IMR-90 (cell line): ENCODE data around the gene ERMP1. TPM values are rescaled to one million over a fixed set of nuclear protein-coding genes. Genes with fewer than 3 reads are reported as not detected.

Experiments
- ATAC-seq: fragments of 200-7000 bp; cut with Tn5 transposase; 2 replicates; pipeline ENCODE4 v1.9.1; 2020; ENCODE audit warnings: low read depth, mild to moderate bottlenecking, moderate library complexity
- BruUV-seq: library from RNA; stranded (reverse); fragments of 400-500 nt; replicated peaks from 2 replicates; lab custom pipeline; 2021; lab: Mats Ljungman, UMichigan
- CTCF ChIA-PET: fragments of 300-600 bp; formaldehyde crosslinking; extraction: SDS; loops from one replicate; lab custom pipeline; 2021; ENCODE audit warnings: antibody characterized with exemption; lab: Yijun Ruan, JAX
- POLR2A ChIA-PET: fragments of 300-600 bp; sonication (Branson Sonifier 250); formaldehyde crosslinking; loops from one replicate; lab custom pipeline; 2022; ENCODE audit warnings: antibody characterized with exemption; ENCODE audit not compliant: unreplicated experiment; lab: Charles Lee
- DNase-seq: peaks from one replicate; pipeline ENCODE4 v3.0.0; 2013
- H2AFZ ChIP-seq: replicated peaks from 2 replicates; pipeline ENCODE3; 2013; ENCODE audit warnings: low read length, mild to moderate bottlenecking; ENCODE audit not compliant: poor library complexity
- H2AK5ac ChIP-seq: 2 replicates; pipeline ENCODE4 v1.6.1; 2013; ENCODE audit warnings: low read depth, low read length, inconsistent platforms
- H2AK9ac ChIP-seq: replicated peaks from 2 replicates; pipeline ENCODE3; 2013; ENCODE audit warnings: mild to moderate bottlenecking, low read depth, low read length, moderate library complexity; ENCODE audit not compliant: poor library complexity
- H2BK120ac ChIP-seq: 2 replicates; pipeline ENCODE4 v1.6.1; 2013; ENCODE audit warnings: low read depth, low read length, inconsistent platforms
- H2BK15ac ChIP-seq: 3 replicates; pipeline ENCODE4 v1.6.1; 2013; ENCODE audit warnings: low read depth, low read length, inconsistent platforms
- H2BK20ac ChIP-seq: 2 replicates; pipeline ENCODE4 v1.6.1; 2013; ENCODE audit warnings: low read depth, mild to moderate bottlenecking, inconsistent platforms, low read length, moderate library complexity
- H2BK5ac ChIP-seq: 2 replicates; pipeline ENCODE4 v1.6.1; 2013; ENCODE audit warnings: mild to moderate bottlenecking, low read depth, low read length, inconsistent platforms; ENCODE audit not compliant: poor library complexity, severe bottlenecking
- H3K14ac ChIP-seq: replicated peaks from 2 replicates; pipeline ENCODE4 v1.6.1; 2013; ENCODE audit warnings: low read depth, low read length, inconsistent platforms
- H3K18ac ChIP-seq: 2 replicates; pipeline ENCODE4 v1.6.1; 2013; ENCODE audit warnings: low read depth, low read length, control low read depth
- H3K23ac ChIP-seq: 2 replicates; pipeline ENCODE4 v1.6.1; 2013; ENCODE audit warnings: low read depth, low read length, inconsistent platforms
- H3K27ac ChIP-seq: 2 replicates; pipeline ENCODE4 v1.5.1; 2013; ENCODE audit warnings: mild to moderate bottlenecking, control low read depth, low read length; ENCODE audit not compliant: insufficient read depth
- H3K27me3 ChIP-seq: 2 replicates; pipeline ENCODE4 v1.6.1; 2013; ENCODE audit warnings: low read length; ENCODE audit not compliant: control insufficient read depth, insufficient read depth
- H3K36me3 ChIP-seq: 2 replicates; pipeline ENCODE4 v1.6.1; 2013; ENCODE audit warnings: low read length, mixed read lengths; ENCODE audit not compliant: control insufficient read depth, insufficient read depth
- H3K4ac ChIP-seq: 2 replicates; pipeline ENCODE4 v1.6.1; 2013; ENCODE audit warnings: low read depth, low read length, inconsistent platforms
- H3K4me1 ChIP-seq: 2 replicates; pipeline ENCODE4 v1.6.1; 2013; ENCODE audit warnings: low read length, mixed read lengths; ENCODE audit not compliant: control insufficient read depth, insufficient read depth
- H3K4me2 ChIP-seq: 2 replicates; pipeline ENCODE4 v1.6.1; 2013; ENCODE audit warnings: low read depth, mild to moderate bottlenecking, control low read depth, low read length, moderate library complexity
- H3K4me3 ChIP-seq: 2 replicates; pipeline ENCODE4 v1.5.1; 2013; ENCODE audit warnings: low read depth, mild to moderate bottlenecking, control low read depth, low read length, moderate library complexity; ENCODE audit not compliant: insufficient read depth
- H3K56ac ChIP-seq: 2 replicates; pipeline ENCODE4 v1.6.1; 2013; ENCODE audit warnings: low read length, inconsistent platforms; ENCODE audit not compliant: insufficient read depth; ENCODE audit errors: extremely low read depth
- H3K79me1 ChIP-seq, 2 experiments: 2 replicates each; pipeline ENCODE4 v1.6.1; 2013; ENCODE audit warnings: low read length in 2 of 2, inconsistent platforms in 1 of 2, low read depth in 1 of 2
- H3K9ac ChIP-seq: 2 replicates; pipeline ENCODE4 v1.6.1; 2013; ENCODE audit warnings: low read depth, low read length, control low read depth
- H3K9me1 ChIP-seq: 2 replicates; pipeline ENCODE4 v1.6.1; 2013; ENCODE audit warnings: low read length, inconsistent platforms; ENCODE audit not compliant: insufficient read depth
- H3K9me3 ChIP-seq: 2 replicates; pipeline ENCODE4 v1.6.1; 2013; ENCODE audit warnings: low read length; ENCODE audit not compliant: control insufficient read depth, insufficient read depth
- H4K20me1 ChIP-seq: 2 replicates; pipeline ENCODE4 v1.6.1; 2013; ENCODE audit warnings: low read length, inconsistent platforms; ENCODE audit not compliant: insufficient read depth
- H4K5ac ChIP-seq: 2 replicates; pipeline ENCODE4 v1.6.1; 2013; ENCODE audit warnings: mild to moderate bottlenecking, low read depth, low read length, control low read depth
- H4K8ac ChIP-seq, 2 experiments: 2 replicates each; pipeline ENCODE4 v1.6.1; 2013; ENCODE audit warnings: low read depth in 2 of 2, low read length in 2 of 2, control low read depth in 1 of 2, inconsistent platforms in 1 of 2
- H4K91ac ChIP-seq: 2 replicates; pipeline ENCODE4 v1.6.1; 2013; ENCODE audit warnings: low read depth, low read length, inconsistent platforms; ENCODE audit not compliant: insufficient read depth
- BHLHE40 ChIP-seq: fragments of 150-350 bp; IDR thresholded peaks from 2 replicates; pipeline ENCODE4 v1.6.1; 2016; ENCODE audit warnings: mild to moderate bottlenecking, low read depth, low read length
- ELK1 ChIP-seq: fragments of 150-350 bp; IDR thresholded peaks from 2 replicates; pipeline ENCODE4 v1.6.1; 2016; ENCODE audit warnings: low read depth, mild to moderate bottlenecking, low read length, moderate library complexity, borderline replicate concordance
- POLR2A ChIP-seq: IDR thresholded peaks from 2 replicates; pipeline ENCODE4 v1.6.1; 2012; ENCODE audit warnings: mild to moderate bottlenecking, low read depth, low read length
- RFX5 ChIP-seq: IDR thresholded peaks from 2 replicates; pipeline ENCODE4 v1.8.0; 2012; ENCODE audit warnings: low read depth, mild to moderate bottlenecking, low read length, moderate library complexity
- WGBS, 2 experiments: methylation state at CpG; one replicate each; pipeline versions ENCODE4 v1.1.5 to v1.1.7; 2013; ENCODE audit warnings: missing lambda C conversion rate in 2 of 2; ENCODE audit not compliant: insufficient read length in 1 of 2; ENCODE audit errors: extremely low coverage in 2 of 2; 5-methylcytosine and 5-hydroxymethylcytosine counted together
- dilution Hi-C: fragments of 300-500 bp; cut with HindIII; formaldehyde crosslinking; loops from one replicate; pipeline ENCODE4 v1.14.3; 2018; ENCODE audit warnings: low sequenced_read_pairs; ENCODE audit not compliant: unreplicated experiment
- in situ Hi-C: fragments of 300-500 bp; cut with MboI; formaldehyde crosslinking; loops from 3 replicates; pipeline ENCODE4 v1.14.3; 2019; ENCODE audit warnings: low sequenced_read_pairs, inconsistent platforms, mixed read lengths
- intact Hi-C: fragments of 100-400 bp; cut with micrococcal nuclease; formaldehyde crosslinking; loops from 2 replicates; pipeline ENCODE4 v1.10.0; 2022
- polyA plus RNA-seq, 3 experiments: library from polyadenylated mRNA; depleted of rRNA; stranded (reverse); fragments of >200 nt; gene quantifications; 2 replicates each; pipeline ENCODE4 v1.2.3, GENCODE V29; 2012; ENCODE audit warnings: low replicate concordance in 1 of 3
- total RNA-seq: library from RNA; depleted of rRNA; stranded (reverse); fragments of >200 nt; gene quantifications from 2 replicates; pipeline ENCODE4 v1.2.3, GENCODE V29; 2012

Gene ERMP1
- total and polyA plus RNA-seq, 2 of the 4 experiments (the other 2 are of a cell fraction), result 2.2 to 4.7 TPM

GRCh38 chr9:5841771-5842573, 9.1 kb upstream of the ERMP1 start (continued):
- TF ChIP-seq ELK1, result no peak
- TF ChIP-seq POLR2A, result no peak
- TF ChIP-seq BHLHE40, result no peak

DNA sequence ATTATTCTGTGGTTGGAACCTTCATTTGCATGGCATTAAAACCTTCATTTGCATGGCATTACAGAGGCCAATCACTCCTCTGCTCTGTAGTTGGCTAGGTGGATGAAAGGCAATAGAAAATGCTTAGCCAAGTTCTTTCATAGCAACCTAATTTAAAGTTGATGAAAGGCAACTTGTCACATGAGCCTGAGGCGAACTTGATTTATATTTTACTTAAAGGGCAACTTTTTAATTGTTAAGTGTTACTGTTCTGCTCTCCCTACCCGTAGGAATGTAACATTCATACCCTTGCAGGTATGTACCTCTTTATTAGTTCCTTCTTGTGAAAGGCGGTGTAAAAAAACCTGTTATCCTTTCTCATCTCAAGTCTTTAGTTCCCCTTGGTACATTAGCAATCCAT, 7.9 kb upstream of the ERMP1 start:
- Histone ChIP-seq H3K79me1 (no peaks in the 10 kb centered on the region), H3K9ac (no peak overlapping the region), H3K14ac (no peak overlapping the region), H3K36me3 (no peaks in the 10 kb centered on the region), H2AK5ac (no peak overlapping the region), H2AK9ac (no peak overlapping the region), H3K4me1 (peaks cover 15% of the 10 kb centered on the region), H3K56ac (no peak overlapping the region), H3K18ac (no peak overlapping the region), H3K27me3 (peaks cover 8% of the 10 kb centered on the region), H4K91ac (no peak overlapping the region), H3K9me1 (0 out of 2 replicates have a peak, but pooled peaks cover 8% of the 10 kb centered on the region), H2BK120ac (no peak overlapping the region), H4K5ac (no peak overlapping the region), H3K9me3 (no peaks in the 10 kb centered on the region), H2BK15ac (no peak overlapping the region), H2BK5ac (no peak overlapping the region), H3K23ac (no peak overlapping the region), H3K4me3 (no peak overlapping the region), H2BK20ac (no peak overlapping the region), H3K4me2 (no peak overlapping the region), H3K4ac (no peak overlapping the region), H2AFZ (no peak overlapping the region), H3K27ac (no peak overlapping the region), H4K8ac (no peak overlapping the region), H4K20me1 (peaks cover 14% of the 10 kb centered on the region; the same call in 1 of the 2 replicates)
- DNase-seq (no peak), ATAC-seq (no peak)
- in situ Hi-C loops, result no loop called here
- ChIA-PET CTCF (interaction anchor here (0.5 kb wide), 1 partner anchor 251 kb away, joined by 3 read pairs; no protein-coding TSS in a partner anchor), POLR2A (no interaction called here)
- dilution Hi-C loops, result no loop called here
- TF ChIP-seq RFX5, result no peak
- WGBS, 2 experiments, result no CpG with 5 or more reads among the region's 3 CpGs
- intact Hi-C loops, result no loop called here
- BruUV-seq, result no TSS peak
